Measurements from ENCODE around the gene RBM34. TPM values are rescaled to one million over a fixed set of nuclear protein-coding genes. Genes with fewer than 3 reads are reported as not detected.
A peak's percentile ranks its signal among the peaks of the same experiment; 100 is the strongest.

RBM34 gene
- polyA plus RNA-seq, 3 donors, result 20.5 to 25.7 (median 22.5) TPM

- Histone ChIP-seq H4K20me1 (ENCODE audit: insufficient read depth, low read length) (peaks cover 11% of the 10 kb centered on the region), H3K9ac (ENCODE audit: insufficient read depth, low read length, poor library complexity, severe bottlenecking) (no peak overlapping the region), H2AFZ (ENCODE audit: insufficient read depth, low read depth, low read length, poor library complexity, severe bottlenecking) (no peak overlapping the region), H3K79me2 (ENCODE audit: insufficient read depth, low read length) (peaks cover 17% of the 10 kb centered on the region), H3K27ac (ENCODE audit: low read depth in 1 of 2, low read length in 2 of 2) (no peak overlapping the region), H3K4me2 (replicated peaks; ENCODE audit: extremely low read depth, low read length, poor library complexity, severe bottlenecking) (no peak overlapping the region), H3K27me3 (ENCODE audit: control insufficient read depth in 2 of 2, insufficient read depth in 2 of 2, low read length in 2 of 2) (no peaks in the 10 kb centered on the region), H3K4me3 (replicated peaks in 1 of 3; ENCODE audit: low read depth in 2 of 3, low read length in 3 of 3) (no peak overlapping the region), H3K9me3 (replicated peaks in 1 of 2; ENCODE audit: control insufficient read depth in 1 of 2, insufficient read depth in 1 of 2, low read length in 2 of 2) (no peaks in the 10 kb centered on the region), H3K4me1 (ENCODE audit: control insufficient read depth in 1 of 2, insufficient read depth in 2 of 2, low read length in 2 of 2) (peaks cover 17 to 22% of the 10 kb centered on the region in 2 donors), H3K36me3 (replicated peaks in 1 of 2; ENCODE audit: control insufficient read depth in 1 of 2, insufficient read depth in 2 of 2, low read length in 2 of 2) (peaks cover 41 to 63% of the 10 kb centered on the region in 2 donors)
- H3K4me1 Mint-ChIP-seq, result peaks cover 13% of the 10 kb centered on the region
- no peak for DNase-seq
- 63% methylated on average over 2 of the region's 6 CpGs for WGBS (ENCODE audit: insufficient coverage)
- TF ChIP-seq CTCF (IDR thresholded peaks at IDR 0.05), result no peak
- H3K27ac Mint-ChIP-seq, result peak overlapping the region in 2 of 7 donors; percentile 18 to 24
- peaks cover 45 to 56% of the 10 kb centered on the region in 2 donors for H3K36me3 Mint-ChIP-seq
- no peaks in the 10 kb centered on the region for H3K9me3 Mint-ChIP-seq
- no peaks in the 10 kb centered on the region for H3K27me3 Mint-ChIP-seq (ENCODE audit: low read depth in 3 of 3)
- intact Hi-C loops (cut with micrococcal nuclease), result no loop called here
- H3K4me3 Mint-ChIP-seq, result no peak overlapping the region
These were observed 29.1 kb downstream of the RBM34 start for GRCh38 chr1:235131961-235132360.

GRCh38 chr1:235130766-235131270 lies 30.2 kb downstream of the RBM34 start:
- Histone ChIP-seq H3K27me3 (ENCODE audit: control insufficient read depth in 2 of 2, insufficient read depth in 2 of 2, low read length in 2 of 2) (no peaks in the 10 kb centered on the region), H4K20me1 (ENCODE audit: insufficient read depth, low read length) (peaks cover 21% of the 10 kb centered on the region), H3K9ac (ENCODE audit: insufficient read depth, low read length, poor library complexity, severe bottlenecking) (no peak overlapping the region), H2AFZ (ENCODE audit: insufficient read depth, low read depth, low read length, poor library complexity, severe bottlenecking) (no peak overlapping the region), H3K4me3 (replicated peaks in 1 of 3; ENCODE audit: low read depth in 2 of 3, low read length in 3 of 3) (no peak overlapping the region), H3K27ac (ENCODE audit: low read depth in 1 of 2, low read length in 2 of 2) (no peak overlapping the region), H3K9me3 (replicated peaks in 1 of 2; ENCODE audit: control insufficient read depth in 1 of 2, insufficient read depth in 1 of 2, low read length in 2 of 2) (no peaks in the 10 kb centered on the region), H3K79me2 (ENCODE audit: insufficient read depth, low read length) (peaks cover 29% of the 10 kb centered on the region), H3K4me2 (replicated peaks; ENCODE audit: extremely low read depth, low read length, poor library complexity, severe bottlenecking) (no peak overlapping the region), H3K4me1 (ENCODE audit: control insufficient read depth in 1 of 2, insufficient read depth in 2 of 2, low read length in 2 of 2) (peaks cover 20 to 28% of the 10 kb centered on the region in 2 donors), H3K36me3 (replicated peaks in 1 of 2; ENCODE audit: control insufficient read depth in 1 of 2, insufficient read depth in 2 of 2, low read length in 2 of 2) (peaks cover 29 to 56% of the 10 kb centered on the region in 2 donors)
- TF ChIP-seq CTCF (IDR thresholded peaks at IDR 0.05), result no peak
- Mint-ChIP-seq H3K27ac (peak overlapping the region in 3 of 7 donors; percentile 11 to 73 (median 59)), H3K9me3 (no peaks in the 10 kb centered on the region), H3K36me3 (peaks cover 38 to 56% of the 10 kb centered on the region in 2 donors), H3K27me3 (ENCODE audit: low read depth in 3 of 3) (no peaks in the 10 kb centered on the region), H3K4me3 (no peak overlapping the region), H3K4me1 (peaks cover 18% of the 10 kb centered on the region)
- intact Hi-C loops (cut with micrococcal nuclease), result no loop called here
- WGBS (ENCODE audit: insufficient coverage), result 93% methylated on average over 5 of the region's 7 CpGs
- DNase-seq, result no peak
